ENCODE data around the gene SMYD4.
"Not testable (repeated sequence)": the region's sequence is repeated elsewhere in the genome, so short reads cannot be mapped to it uniquely, and the experiment has no call there.

DNA sequence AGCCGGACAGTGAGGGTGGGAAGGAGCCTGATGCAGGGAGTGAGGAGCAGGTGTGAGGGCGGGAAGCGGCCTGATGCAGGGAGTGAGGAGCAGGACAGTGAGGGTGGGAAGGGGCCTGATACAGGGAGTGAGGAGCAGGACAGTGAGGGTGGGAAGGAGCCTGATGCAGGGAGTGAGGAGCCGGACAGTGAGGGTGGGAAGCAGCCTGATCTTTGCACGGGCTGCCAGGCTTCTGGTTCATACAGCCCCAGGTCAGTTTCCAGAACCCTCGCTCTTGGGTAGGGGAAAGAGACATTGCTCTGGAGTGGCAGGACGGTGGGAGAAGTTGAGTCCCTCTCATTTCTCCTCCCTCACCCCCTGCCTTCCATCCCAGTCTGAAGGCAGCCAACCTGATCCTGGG is 87.8 kb downstream of the SMYD4 start:
- not testable (repeated sequence) for TF ChIP-seq EZH2 (IDR thresholded peaks at IDR 0.05; ENCODE audit: low read depth)
- TF ChIP-seq, protein P1, sequence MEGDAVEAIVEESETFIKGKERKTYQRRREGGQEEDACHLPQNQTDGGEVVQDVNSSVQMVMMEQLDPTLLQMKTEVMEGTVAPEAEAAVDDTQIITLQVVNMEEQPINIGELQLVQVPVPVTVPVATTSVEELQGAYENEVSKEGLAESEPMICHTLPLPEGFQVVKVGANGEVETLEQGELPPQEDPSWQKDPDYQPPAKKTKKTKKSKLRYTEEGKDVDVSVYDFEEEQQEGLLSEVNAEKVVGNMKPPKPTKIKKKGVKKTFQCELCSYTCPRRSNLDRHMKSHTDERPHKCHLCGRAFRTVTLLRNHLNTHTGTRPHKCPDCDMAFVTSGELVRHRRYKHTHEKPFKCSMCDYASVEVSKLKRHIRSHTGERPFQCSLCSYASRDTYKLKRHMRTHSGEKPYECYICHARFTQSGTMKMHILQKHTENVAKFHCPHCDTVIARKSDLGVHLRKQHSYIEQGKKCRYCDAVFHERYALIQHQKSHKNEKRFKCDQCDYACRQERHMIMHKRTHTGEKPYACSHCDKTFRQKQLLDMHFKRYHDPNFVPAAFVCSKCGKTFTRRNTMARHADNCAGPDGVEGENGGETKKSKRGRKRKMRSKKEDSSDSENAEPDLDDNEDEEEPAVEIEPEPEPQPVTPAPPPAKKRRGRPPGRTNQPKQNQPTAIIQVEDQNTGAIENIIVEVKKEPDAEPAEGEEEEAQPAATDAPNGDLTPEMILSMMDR (conservative IDR thresholded peaks at IDR 0.05), result not testable (repeated sequence)

Measured in PC-9 (cell line).